ENCODE results near the gene PLK5.
A peak's percentile ranks its signal among the peaks of the same experiment; 100 is the strongest.

Gene PLK5

GRCh38 chr19:1555487-1556389 is 31.9 kb downstream of the PLK5 start:
- Histone ChIP-seq H3K4me1 (ENCODE audit: control insufficient read depth in 1 of 2, insufficient read depth in 2 of 2, low read length in 2 of 2) (no peaks in the 10 kb centered on the region), H3K27ac (ENCODE audit: low read depth, low read length) (no peak overlapping the region), H3K36me3 (ENCODE audit: control insufficient read depth in 1 of 2, insufficient read depth in 2 of 2, low read length in 2 of 2) (no peaks in the 10 kb centered on the region), H3K4me3 (ENCODE audit: low read depth in 1 of 2, low read length in 2 of 2) (no peak overlapping the region), H3K27me3 (ENCODE audit: control insufficient read depth in 1 of 2, insufficient read depth in 2 of 2, low read length in 2 of 2) (no peaks in the 10 kb centered on the region), H3K9me3 (ENCODE audit: control insufficient read depth in 1 of 2, low read length in 2 of 2) (no peaks in the 10 kb centered on the region), H3K9ac (ENCODE audit: low read depth in 1 of 2, low read length in 2 of 2) (no peak overlapping the region)

- Histone ChIP-seq H3K4me3 (ENCODE audit: low read depth in 1 of 2, low read length in 2 of 2) (no peak overlapping the region), H3K9ac (ENCODE audit: low read depth in 1 of 2, low read length in 2 of 2) (no peak overlapping the region), H3K27me3 (ENCODE audit: control insufficient read depth in 1 of 2, insufficient read depth in 2 of 2, low read length in 2 of 2) (no peaks in the 10 kb centered on the region), H3K27ac (ENCODE audit: low read depth, low read length) (no peak overlapping the region), H3K4me1 (ENCODE audit: control insufficient read depth in 1 of 2, insufficient read depth in 2 of 2, low read length in 2 of 2) (no peaks in the 10 kb centered on the region), H3K36me3 (ENCODE audit: control insufficient read depth in 1 of 2, insufficient read depth in 2 of 2, low read length in 2 of 2) (no peaks in the 10 kb centered on the region), H3K9me3 (ENCODE audit: control insufficient read depth in 1 of 2, low read length in 2 of 2) (no peaks in the 10 kb centered on the region)
These were observed 32.7 kb downstream of the PLK5 start for GRCh38 chr19:1556390-1557070.

GRCh38 chr19:1558552-1558951 is 34.7 kb downstream of the PLK5 start:
- H3K36me3 ChIP-seq (ENCODE audit: control insufficient read depth in 1 of 2, insufficient read depth in 2 of 2, low read length in 2 of 2) = no peaks in the 10 kb centered on the region
- H3K27ac ChIP-seq (ENCODE audit: low read depth, low read length) = no peak overlapping the region
- no peaks in the 10 kb centered on the region for H3K27me3 ChIP-seq (ENCODE audit: control insufficient read depth in 1 of 2, insufficient read depth in 2 of 2, low read length in 2 of 2)
- H3K9ac ChIP-seq (ENCODE audit: low read depth in 1 of 2, low read length in 2 of 2) = no peak overlapping the region
- H3K4me3 ChIP-seq (ENCODE audit: low read depth in 1 of 2, low read length in 2 of 2) = no peak overlapping the region
- no peaks in the 10 kb centered on the region for H3K9me3 ChIP-seq (ENCODE audit: control insufficient read depth in 1 of 2, low read length in 2 of 2)
- no peaks in the 10 kb centered on the region for H3K4me1 ChIP-seq (ENCODE audit: control insufficient read depth in 1 of 2, insufficient read depth in 2 of 2, low read length in 2 of 2)

- Histone ChIP-seq H3K36me3 (ENCODE audit: control insufficient read depth in 1 of 2, insufficient read depth in 2 of 2, low read length in 2 of 2) (no peaks in the 10 kb centered on the region), H3K4me3 (ENCODE audit: low read depth in 1 of 2, low read length in 2 of 2) (no peak overlapping the region), H3K27me3 (ENCODE audit: control insufficient read depth in 1 of 2, insufficient read depth in 2 of 2, low read length in 2 of 2) (no peaks in the 10 kb centered on the region), H3K9ac (ENCODE audit: low read depth in 1 of 2, low read length in 2 of 2) (no peak overlapping the region), H3K27ac (ENCODE audit: low read depth, low read length) (no peak overlapping the region), H3K9me3 (ENCODE audit: control insufficient read depth in 1 of 2, low read length in 2 of 2) (no peaks in the 10 kb centered on the region), H3K4me1 (ENCODE audit: control insufficient read depth in 1 of 2, insufficient read depth in 2 of 2, low read length in 2 of 2) (no peaks in the 10 kb centered on the region)
These were observed 36.5 kb downstream of the PLK5 start for GRCh38 chr19:1560286-1560882.

- Histone ChIP-seq H3K27ac (ENCODE audit: low read depth, low read length) (no peak overlapping the region), H3K4me3 (ENCODE audit: low read depth in 1 of 2, low read length in 2 of 2) (no peak overlapping the region), H3K36me3 (ENCODE audit: control insufficient read depth in 1 of 2, insufficient read depth in 2 of 2, low read length in 2 of 2) (no peaks in the 10 kb centered on the region), H3K4me1 (ENCODE audit: control insufficient read depth in 1 of 2, insufficient read depth in 2 of 2, low read length in 2 of 2) (no peaks in the 10 kb centered on the region), H3K9me3 (ENCODE audit: control insufficient read depth in 1 of 2, low read length in 2 of 2) (no peaks in the 10 kb centered on the region), H3K9ac (ENCODE audit: low read depth in 1 of 2, low read length in 2 of 2) (no peak overlapping the region), H3K27me3 (ENCODE audit: control insufficient read depth in 1 of 2, insufficient read depth in 2 of 2, low read length in 2 of 2) (no peaks in the 10 kb centered on the region)
These were observed 37.5 kb downstream of the PLK5 start for GRCh38 chr19:1561236-1561842.

- H3K9ac ChIP-seq (ENCODE audit: low read depth in 1 of 2, low read length in 2 of 2) = no peak overlapping the region
- no peaks in the 10 kb centered on the region for H3K4me1 ChIP-seq (ENCODE audit: control insufficient read depth in 1 of 2, insufficient read depth in 2 of 2, low read length in 2 of 2)
- H3K4me3 ChIP-seq (ENCODE audit: low read depth in 1 of 2, low read length in 2 of 2) = no peak overlapping the region
- no peaks in the 10 kb centered on the region for H3K9me3 ChIP-seq (ENCODE audit: control insufficient read depth in 1 of 2, low read length in 2 of 2)
- H3K27me3 ChIP-seq (ENCODE audit: control insufficient read depth in 1 of 2, insufficient read depth in 2 of 2, low read length in 2 of 2) = no peaks in the 10 kb centered on the region
- H3K36me3 ChIP-seq (ENCODE audit: control insufficient read depth in 1 of 2, insufficient read depth in 2 of 2, low read length in 2 of 2) = no peaks in the 10 kb centered on the region
- no peak overlapping the region for H3K27ac ChIP-seq (ENCODE audit: low read depth, low read length)
These were observed 39.4 kb downstream of the PLK5 start for GRCh38 chr19:1563251-1563650.

GRCh38 chr19:1566392-1567115 is 42.7 kb downstream of the PLK5 start:
- no peaks in the 10 kb centered on the region for H3K9me3 ChIP-seq (ENCODE audit: control insufficient read depth in 1 of 2, low read length in 2 of 2)
- H3K4me3 ChIP-seq (ENCODE audit: low read depth in 1 of 2, low read length in 2 of 2) = peak overlapping the region; percentile 52 to 67
- H3K4me1 ChIP-seq (ENCODE audit: control insufficient read depth in 1 of 2, insufficient read depth in 2 of 2, low read length in 2 of 2) = peaks cover 0 to 4% of the 10 kb centered on the region in 2 donors
- peak overlapping the region; percentile 18 to 54 for H3K9ac ChIP-seq (ENCODE audit: low read depth in 1 of 2, low read length in 2 of 2)
- no peaks in the 10 kb centered on the region for H3K36me3 ChIP-seq (ENCODE audit: control insufficient read depth in 1 of 2, insufficient read depth in 2 of 2, low read length in 2 of 2)
- no peak overlapping the region for H3K27ac ChIP-seq (ENCODE audit: low read depth, low read length)
- no peaks in the 10 kb centered on the region for H3K27me3 ChIP-seq (ENCODE audit: control insufficient read depth in 1 of 2, insufficient read depth in 2 of 2, low read length in 2 of 2)

- Histone ChIP-seq H3K4me3 (ENCODE audit: low read depth in 1 of 2, low read length in 2 of 2) (peak overlapping the region; percentile 52 to 67), H3K27me3 (ENCODE audit: control insufficient read depth in 1 of 2, insufficient read depth in 2 of 2, low read length in 2 of 2) (no peaks in the 10 kb centered on the region), H3K27ac (ENCODE audit: low read depth, low read length) (no peak overlapping the region), H3K4me1 (ENCODE audit: control insufficient read depth in 1 of 2, insufficient read depth in 2 of 2, low read length in 2 of 2) (peaks cover 0 to 4% of the 10 kb centered on the region in 2 donors), H3K9ac (ENCODE audit: low read depth in 1 of 2, low read length in 2 of 2) (peak overlapping the region in 1 of 2 donors; percentile 57), H3K36me3 (ENCODE audit: control insufficient read depth in 1 of 2, insufficient read depth in 2 of 2, low read length in 2 of 2) (no peaks in the 10 kb centered on the region), H3K9me3 (ENCODE audit: control insufficient read depth in 1 of 2, low read length in 2 of 2) (no peaks in the 10 kb centered on the region)
These were observed 43.4 kb downstream of the PLK5 start for GRCh38 chr19:1567116-1567847.

- no peak overlapping the region for H3K27ac ChIP-seq (ENCODE audit: low read depth, low read length)
- no peaks in the 10 kb centered on the region for H3K9me3 ChIP-seq (ENCODE audit: control insufficient read depth in 1 of 2, low read length in 2 of 2)
- H3K4me3 ChIP-seq (ENCODE audit: low read depth in 1 of 2, low read length in 2 of 2) = no peak overlapping the region
These were observed 44.0 kb downstream of the PLK5 start for GRCh38 chr19:1567848-1568227.

More at GRCh38 chr19:1567848-1568227, 44.0 kb downstream of the PLK5 start:
- H3K27me3 ChIP-seq (ENCODE audit: control insufficient read depth in 1 of 2, insufficient read depth in 2 of 2, low read length in 2 of 2) = no peaks in the 10 kb centered on the region
- no peak overlapping the region for H3K9ac ChIP-seq (ENCODE audit: low read depth in 1 of 2, low read length in 2 of 2)
- peaks cover 0 to 4% of the 10 kb centered on the region in 2 donors for H3K4me1 ChIP-seq (ENCODE audit: control insufficient read depth in 1 of 2, insufficient read depth in 2 of 2, low read length in 2 of 2)
- no peaks in the 10 kb centered on the region for H3K36me3 ChIP-seq (ENCODE audit: control insufficient read depth in 1 of 2, insufficient read depth in 2 of 2, low read length in 2 of 2)

All from duodenal mucosa (tissue), 2 donors.